ENCODE measurements around the gene S100A5. TPM values are rescaled to one million over a fixed set of nuclear protein-coding genes. Genes with fewer than 3 reads are reported as not detected.
A peak's percentile ranks its signal among the peaks of the same experiment; 100 is the strongest.

S100A5 gene
- total and polyA plus RNA-seq, 9 of the 15 experiments (the other 6 are each of a cell fraction or from before 2014, with no cell fraction given) = 0.56 to 1.4 (median 0.64) TPM; not detected in 5

DNA sequence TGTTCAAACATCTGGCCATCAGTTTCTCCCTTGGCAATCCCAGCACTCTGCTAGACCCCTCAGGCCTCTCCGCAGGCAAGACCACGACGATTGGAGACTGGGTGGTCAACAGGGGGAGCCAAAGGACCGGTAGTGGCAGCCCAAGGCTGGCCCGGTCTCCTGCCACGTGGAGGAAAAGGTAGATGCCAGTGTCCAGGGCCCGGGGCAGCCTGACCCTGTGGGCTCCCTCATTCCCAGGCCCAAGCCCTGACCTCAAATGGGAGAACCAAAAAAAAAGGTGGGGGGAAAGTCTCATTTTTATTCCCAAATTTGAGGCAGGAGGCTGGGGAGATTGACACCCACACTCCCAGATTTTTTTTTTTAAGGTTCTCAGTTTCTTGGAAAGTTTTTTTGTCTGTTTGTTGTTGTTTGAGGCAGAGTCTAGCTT, 29.7 kb downstream of the S100A5 start (continued):
- TF ChIP-seq, protein P1, sequence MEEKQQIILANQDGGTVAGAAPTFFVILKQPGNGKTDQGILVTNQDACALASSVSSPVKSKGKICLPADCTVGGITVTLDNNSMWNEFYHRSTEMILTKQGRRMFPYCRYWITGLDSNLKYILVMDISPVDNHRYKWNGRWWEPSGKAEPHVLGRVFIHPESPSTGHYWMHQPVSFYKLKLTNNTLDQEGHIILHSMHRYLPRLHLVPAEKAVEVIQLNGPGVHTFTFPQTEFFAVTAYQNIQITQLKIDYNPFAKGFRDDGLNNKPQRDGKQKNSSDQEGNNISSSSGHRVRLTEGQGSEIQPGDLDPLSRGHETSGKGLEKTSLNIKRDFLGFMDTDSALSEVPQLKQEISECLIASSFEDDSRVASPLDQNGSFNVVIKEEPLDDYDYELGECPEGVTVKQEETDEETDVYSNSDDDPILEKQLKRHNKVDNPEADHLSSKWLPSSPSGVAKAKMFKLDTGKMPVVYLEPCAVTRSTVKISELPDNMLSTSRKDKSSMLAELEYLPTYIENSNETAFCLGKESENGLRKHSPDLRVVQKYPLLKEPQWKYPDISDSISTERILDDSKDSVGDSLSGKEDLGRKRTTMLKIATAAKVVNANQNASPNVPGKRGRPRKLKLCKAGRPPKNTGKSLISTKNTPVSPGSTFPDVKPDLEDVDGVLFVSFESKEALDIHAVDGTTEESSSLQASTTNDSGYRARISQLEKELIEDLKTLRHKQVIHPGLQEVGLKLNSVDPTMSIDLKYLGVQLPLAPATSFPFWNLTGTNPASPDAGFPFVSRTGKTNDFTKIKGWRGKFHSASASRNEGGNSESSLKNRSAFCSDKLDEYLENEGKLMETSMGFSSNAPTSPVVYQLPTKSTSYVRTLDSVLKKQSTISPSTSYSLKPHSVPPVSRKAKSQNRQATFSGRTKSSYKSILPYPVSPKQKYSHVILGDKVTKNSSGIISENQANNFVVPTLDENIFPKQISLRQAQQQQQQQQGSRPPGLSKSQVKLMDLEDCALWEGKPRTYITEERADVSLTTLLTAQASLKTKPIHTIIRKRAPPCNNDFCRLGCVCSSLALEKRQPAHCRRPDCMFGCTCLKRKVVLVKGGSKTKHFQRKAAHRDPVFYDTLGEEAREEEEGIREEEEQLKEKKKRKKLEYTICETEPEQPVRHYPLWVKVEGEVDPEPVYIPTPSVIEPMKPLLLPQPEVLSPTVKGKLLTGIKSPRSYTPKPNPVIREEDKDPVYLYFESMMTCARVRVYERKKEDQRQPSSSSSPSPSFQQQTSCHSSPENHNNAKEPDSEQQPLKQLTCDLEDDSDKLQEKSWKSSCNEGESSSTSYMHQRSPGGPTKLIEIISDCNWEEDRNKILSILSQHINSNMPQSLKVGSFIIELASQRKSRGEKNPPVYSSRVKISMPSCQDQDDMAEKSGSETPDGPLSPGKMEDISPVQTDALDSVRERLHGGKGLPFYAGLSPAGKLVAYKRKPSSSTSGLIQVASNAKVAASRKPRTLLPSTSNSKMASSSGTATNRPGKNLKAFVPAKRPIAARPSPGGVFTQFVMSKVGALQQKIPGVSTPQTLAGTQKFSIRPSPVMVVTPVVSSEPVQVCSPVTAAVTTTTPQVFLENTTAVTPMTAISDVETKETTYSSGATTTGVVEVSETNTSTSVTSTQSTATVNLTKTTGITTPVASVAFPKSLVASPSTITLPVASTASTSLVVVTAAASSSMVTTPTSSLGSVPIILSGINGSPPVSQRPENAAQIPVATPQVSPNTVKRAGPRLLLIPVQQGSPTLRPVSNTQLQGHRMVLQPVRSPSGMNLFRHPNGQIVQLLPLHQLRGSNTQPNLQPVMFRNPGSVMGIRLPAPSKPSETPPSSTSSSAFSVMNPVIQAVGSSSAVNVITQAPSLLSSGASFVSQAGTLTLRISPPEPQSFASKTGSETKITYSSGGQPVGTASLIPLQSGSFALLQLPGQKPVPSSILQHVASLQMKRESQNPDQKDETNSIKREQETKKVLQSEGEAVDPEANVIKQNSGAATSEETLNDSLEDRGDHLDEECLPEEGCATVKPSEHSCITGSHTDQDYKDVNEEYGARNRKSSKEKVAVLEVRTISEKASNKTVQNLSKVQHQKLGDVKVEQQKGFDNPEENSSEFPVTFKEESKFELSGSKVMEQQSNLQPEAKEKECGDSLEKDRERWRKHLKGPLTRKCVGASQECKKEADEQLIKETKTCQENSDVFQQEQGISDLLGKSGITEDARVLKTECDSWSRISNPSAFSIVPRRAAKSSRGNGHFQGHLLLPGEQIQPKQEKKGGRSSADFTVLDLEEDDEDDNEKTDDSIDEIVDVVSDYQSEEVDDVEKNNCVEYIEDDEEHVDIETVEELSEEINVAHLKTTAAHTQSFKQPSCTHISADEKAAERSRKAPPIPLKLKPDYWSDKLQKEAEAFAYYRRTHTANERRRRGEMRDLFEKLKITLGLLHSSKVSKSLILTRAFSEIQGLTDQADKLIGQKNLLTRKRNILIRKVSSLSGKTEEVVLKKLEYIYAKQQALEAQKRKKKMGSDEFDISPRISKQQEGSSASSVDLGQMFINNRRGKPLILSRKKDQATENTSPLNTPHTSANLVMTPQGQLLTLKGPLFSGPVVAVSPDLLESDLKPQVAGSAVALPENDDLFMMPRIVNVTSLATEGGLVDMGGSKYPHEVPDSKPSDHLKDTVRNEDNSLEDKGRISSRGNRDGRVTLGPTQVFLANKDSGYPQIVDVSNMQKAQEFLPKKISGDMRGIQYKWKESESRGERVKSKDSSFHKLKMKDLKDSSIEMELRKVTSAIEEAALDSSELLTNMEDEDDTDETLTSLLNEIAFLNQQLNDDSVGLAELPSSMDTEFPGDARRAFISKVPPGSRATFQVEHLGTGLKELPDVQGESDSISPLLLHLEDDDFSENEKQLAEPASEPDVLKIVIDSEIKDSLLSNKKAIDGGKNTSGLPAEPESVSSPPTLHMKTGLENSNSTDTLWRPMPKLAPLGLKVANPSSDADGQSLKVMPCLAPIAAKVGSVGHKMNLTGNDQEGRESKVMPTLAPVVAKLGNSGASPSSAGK (IDR thresholded peaks at IDR 0.05) = peak; percentile 77
- TF ChIP-seq SMC3 (conservative IDR thresholded peaks at IDR 0.05; ENCODE audit: insufficient read depth, low read depth, low read length) (peak; percentile 96), LARP7 (IDR thresholded peaks at IDR 0.05) (no peak), NR2F6 (CRISPR knock-in tag; IDR thresholded peaks at IDR 0.05) (no peak), CREM (IDR thresholded peaks at IDR 0.05; ENCODE audit: low read depth) (peak; percentile 59), ZNF717 (CRISPR knock-in tag; IDR thresholded peaks at IDR 0.05) (no peak), ZFPM2 (CRISPR knock-in tag; IDR thresholded peaks at IDR 0.05) (no peak), KAT8 (IDR thresholded peaks at IDR 0.05; ENCODE audit: low read depth) (no peak), MCM7 (IDR thresholded peaks at IDR 0.05) (no peak), BRF1 (IDR thresholded peaks at IDR 0.05; ENCODE audit: borderline replicate concordance, extremely low read depth, insufficient read length) (no peak), BHLHE40 (IDR thresholded peaks at IDR 0.05; ENCODE audit: low read length) (peak; percentile 40; the same call in 1 of the 2 replicates)
- TF ChIP-seq, protein P2, sequence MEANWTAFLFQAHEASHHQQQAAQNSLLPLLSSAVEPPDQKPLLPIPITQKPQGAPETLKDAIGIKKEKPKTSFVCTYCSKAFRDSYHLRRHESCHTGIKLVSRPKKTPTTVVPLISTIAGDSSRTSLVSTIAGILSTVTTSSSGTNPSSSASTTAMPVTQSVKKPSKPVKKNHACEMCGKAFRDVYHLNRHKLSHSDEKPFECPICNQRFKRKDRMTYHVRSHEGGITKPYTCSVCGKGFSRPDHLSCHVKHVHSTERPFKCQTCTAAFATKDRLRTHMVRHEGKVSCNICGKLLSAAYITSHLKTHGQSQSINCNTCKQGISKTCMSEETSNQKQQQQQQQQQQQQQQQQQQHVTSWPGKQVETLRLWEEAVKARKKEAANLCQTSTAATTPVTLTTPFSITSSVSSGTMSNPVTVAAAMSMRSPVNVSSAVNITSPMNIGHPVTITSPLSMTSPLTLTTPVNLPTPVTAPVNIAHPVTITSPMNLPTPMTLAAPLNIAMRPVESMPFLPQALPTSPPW (CRISPR knock-in tag; IDR thresholded peaks at IDR 0.05) = no peak
- TF ChIP-seq, protein P3, sequence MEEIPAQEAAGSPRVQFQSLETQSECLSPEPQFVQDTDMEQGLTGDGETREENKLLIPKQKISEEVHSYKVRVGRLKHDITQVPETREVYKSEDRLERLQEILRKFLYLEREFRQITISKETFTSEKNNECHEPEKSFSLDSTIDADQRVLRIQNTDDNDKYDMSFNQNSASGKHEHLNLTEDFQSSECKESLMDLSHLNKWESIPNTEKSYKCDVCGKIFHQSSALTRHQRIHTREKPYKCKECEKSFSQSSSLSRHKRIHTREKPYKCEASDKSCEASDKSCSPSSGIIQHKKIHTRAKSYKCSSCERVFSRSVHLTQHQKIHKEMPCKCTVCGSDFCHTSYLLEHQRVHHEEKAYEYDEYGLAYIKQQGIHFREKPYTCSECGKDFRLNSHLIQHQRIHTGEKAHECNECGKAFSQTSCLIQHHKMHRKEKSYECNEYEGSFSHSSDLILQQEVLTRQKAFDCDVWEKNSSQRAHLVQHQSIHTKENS (CRISPR knock-in tag; IDR thresholded peaks at IDR 0.05) = no peak
- TF ChIP-seq, protein P4, sequence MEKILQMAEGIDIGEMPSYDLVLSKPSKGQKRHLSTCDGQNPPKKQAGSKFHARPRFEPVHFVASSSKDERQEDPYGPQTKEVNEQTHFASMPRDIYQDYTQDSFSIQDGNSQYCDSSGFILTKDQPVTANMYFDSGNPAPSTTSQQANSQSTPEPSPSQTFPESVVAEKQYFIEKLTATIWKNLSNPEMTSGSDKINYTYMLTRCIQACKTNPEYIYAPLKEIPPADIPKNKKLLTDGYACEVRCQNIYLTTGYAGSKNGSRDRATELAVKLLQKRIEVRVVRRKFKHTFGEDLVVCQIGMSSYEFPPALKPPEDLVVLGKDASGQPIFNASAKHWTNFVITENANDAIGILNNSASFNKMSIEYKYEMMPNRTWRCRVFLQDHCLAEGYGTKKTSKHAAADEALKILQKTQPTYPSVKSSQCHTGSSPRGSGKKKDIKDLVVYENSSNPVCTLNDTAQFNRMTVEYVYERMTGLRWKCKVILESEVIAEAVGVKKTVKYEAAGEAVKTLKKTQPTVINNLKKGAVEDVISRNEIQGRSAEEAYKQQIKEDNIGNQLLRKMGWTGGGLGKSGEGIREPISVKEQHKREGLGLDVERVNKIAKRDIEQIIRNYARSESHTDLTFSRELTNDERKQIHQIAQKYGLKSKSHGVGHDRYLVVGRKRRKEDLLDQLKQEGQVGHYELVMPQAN (IDR thresholded peaks at IDR 0.05; ENCODE audit: borderline replicate concordance) = no peak

Measured in K562 (cell line).